ENCODE results near the gene KISS1R.

The KISS1R gene

DNA sequence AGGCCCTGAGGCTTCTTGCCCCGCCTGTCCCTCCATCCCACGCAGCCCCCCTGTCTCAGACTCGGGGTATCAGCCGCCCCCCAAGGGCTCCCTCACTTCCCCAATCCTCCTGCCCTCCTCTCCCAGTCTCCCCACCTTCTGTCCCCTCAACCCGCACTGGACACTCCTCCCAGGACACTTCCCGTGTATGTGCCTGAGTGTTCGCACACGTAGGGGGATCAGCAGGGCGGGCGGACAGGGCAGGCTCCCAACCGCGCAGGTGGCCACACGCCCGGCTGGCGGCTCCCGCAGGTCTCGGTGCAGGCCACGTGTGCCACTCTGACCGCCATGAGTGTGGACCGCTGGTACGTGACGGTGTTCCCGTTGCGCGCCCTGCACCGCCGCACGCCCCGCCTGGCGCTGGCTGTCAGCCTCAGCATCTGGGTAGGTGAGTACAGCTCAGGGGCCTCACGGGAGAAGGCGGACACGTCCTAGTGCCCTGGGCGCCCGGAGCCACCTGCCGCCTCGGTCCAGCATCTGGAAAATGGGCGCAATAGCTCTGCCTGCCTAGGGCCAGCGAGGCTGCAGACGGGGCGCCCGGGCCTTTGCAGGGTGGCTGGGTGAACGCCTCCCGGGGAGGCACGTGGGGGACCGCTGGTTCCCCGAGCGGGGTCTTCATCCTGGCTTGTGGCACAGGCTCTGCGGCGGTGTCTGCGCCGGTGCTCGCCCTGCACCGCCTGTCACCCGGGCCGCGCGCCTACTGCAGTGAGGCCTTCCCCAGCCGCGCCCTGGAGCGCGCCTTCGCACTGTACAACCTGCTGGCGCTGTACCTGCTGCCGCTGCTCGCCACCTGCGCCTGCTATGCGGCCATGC, 2.3 kb downstream of the KISS1R start:
- Histone ChIP-seq H3K9me3 (ENCODE audit: low read depth, low read length) (no peaks in the 10 kb centered on the region), H3K27ac (no peak overlapping the region), H3K4me3 (peak overlapping the region; percentile 65), H3K9ac (ENCODE audit: insufficient read length) (no peak overlapping the region), H3K36me3 (ENCODE audit: insufficient read depth, low read length) (no peaks in the 10 kb centered on the region)
- DNase-seq (ENCODE audit: low read depth, low spot score) = no peak
- TF ChIP-seq EZH2 (IDR thresholded peaks at IDR 0.05) (no peak), POLR2AphosphoS5 (IDR thresholded peaks at IDR 0.05; ENCODE audit: borderline replicate concordance, low read depth, low read length) (no peak), FOXP2 (optimal IDR thresholded peaks at IDR 0.05; ENCODE audit: control extremely low read depth, extremely low read length, insufficient read depth) (no peak)

DNA sequence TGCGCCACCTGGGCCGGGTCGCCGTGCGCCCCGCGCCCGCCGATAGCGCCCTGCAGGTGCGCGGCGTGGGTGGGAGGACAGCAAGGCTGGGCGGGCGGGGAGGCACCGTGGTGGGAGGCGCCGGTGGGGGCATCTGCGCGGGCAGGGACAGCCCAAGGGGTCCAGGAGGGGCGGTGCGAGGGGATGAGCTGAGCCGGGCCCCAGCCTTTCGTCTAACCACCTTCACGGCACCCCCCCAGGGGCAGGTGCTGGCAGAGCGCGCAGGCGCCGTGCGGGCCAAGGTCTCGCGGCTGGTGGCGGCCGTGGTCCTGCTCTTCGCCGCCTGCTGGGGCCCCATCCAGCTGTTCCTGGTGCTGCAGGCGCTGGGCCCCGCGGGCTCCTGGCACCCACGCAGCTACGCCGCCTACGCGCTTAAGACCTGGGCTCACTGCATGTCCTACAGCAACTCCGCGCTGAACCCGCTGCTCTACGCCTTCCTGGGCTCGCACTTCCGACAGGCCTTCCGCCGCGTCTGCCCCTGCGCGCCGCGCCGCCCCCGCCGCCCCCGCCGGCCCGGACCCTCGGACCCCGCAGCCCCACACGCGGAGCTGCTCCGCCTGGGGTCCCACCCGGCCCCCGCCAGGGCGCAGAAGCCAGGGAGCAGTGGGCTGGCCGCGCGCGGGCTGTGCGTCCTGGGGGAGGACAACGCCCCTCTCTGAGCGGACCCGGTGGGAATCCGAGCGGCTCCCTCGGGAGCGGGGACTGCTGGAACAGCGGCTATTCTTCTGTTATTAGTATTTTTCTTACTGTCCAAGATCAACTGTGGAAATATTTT, 3.1 kb downstream of the KISS1R start:
- H3K27ac ChIP-seq = no peak overlapping the region
- no peak overlapping the region for H3K9ac ChIP-seq (ENCODE audit: insufficient read length)
- H3K4me3 ChIP-seq = peak overlapping the region; percentile 65
- H3K9me3 ChIP-seq (ENCODE audit: low read depth, low read length) = no peaks in the 10 kb centered on the region
- no peak for DNase-seq (ENCODE audit: low read depth, low spot score)
- TF ChIP-seq POLR2AphosphoS5 (IDR thresholded peaks at IDR 0.05; ENCODE audit: borderline replicate concordance, low read depth, low read length) (no peak), EZH2 (IDR thresholded peaks at IDR 0.05) (no peak), FOXP2 (optimal IDR thresholded peaks at IDR 0.05; ENCODE audit: control extremely low read depth, extremely low read length, insufficient read depth) (no peak)
- H3K36me3 ChIP-seq (ENCODE audit: insufficient read depth, low read length) = no peaks in the 10 kb centered on the region

DNA sequence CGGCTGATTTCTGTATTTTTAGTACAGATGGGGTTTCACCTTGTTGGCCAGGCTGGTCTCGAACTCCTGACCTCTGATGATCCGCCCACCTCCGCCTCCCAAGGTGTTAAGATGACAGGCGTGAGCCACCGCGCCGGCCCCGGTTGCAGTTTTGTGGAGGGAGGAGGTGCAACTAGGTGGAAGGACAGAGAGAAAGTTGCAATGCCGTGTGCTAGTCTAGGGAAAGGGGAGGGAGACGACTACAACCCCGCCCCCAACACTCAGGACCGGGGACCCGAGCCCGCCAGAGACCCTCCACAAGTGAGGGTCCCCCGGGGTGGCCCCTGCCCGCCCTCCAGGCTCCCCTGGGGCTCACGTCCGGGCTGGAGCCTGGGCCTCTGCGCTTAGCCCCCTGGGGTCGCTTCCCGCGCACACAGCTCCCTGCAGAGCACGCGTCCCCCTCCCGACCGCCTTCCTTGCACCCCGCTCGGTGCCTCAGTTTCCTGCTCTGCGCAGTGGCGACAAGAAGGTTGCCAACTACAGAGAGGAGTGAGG, 7.5 kb downstream of the KISS1R start:
- no peaks in the 10 kb centered on the region; the same call in 1 of the 2 replicates for H3K36me3 ChIP-seq (ENCODE audit: insufficient read depth, low read length)
- peak overlapping the region; percentile 97 for H3K4me3 ChIP-seq
- H3K9ac ChIP-seq (ENCODE audit: insufficient read length) = no peak overlapping the region
- no peaks in the 10 kb centered on the region for H3K9me3 ChIP-seq (ENCODE audit: low read depth, low read length)
- H3K27ac ChIP-seq = no peak overlapping the region
- DNase-seq (ENCODE audit: low read depth, low spot score) = no peak
- TF ChIP-seq EZH2 (IDR thresholded peaks at IDR 0.05) (no peak), POLR2AphosphoS5 (IDR thresholded peaks at IDR 0.05; ENCODE audit: borderline replicate concordance, low read depth, low read length) (no peak), FOXP2 (optimal IDR thresholded peaks at IDR 0.05; ENCODE audit: control extremely low read depth, extremely low read length, insufficient read depth) (no peak)

DNA sequence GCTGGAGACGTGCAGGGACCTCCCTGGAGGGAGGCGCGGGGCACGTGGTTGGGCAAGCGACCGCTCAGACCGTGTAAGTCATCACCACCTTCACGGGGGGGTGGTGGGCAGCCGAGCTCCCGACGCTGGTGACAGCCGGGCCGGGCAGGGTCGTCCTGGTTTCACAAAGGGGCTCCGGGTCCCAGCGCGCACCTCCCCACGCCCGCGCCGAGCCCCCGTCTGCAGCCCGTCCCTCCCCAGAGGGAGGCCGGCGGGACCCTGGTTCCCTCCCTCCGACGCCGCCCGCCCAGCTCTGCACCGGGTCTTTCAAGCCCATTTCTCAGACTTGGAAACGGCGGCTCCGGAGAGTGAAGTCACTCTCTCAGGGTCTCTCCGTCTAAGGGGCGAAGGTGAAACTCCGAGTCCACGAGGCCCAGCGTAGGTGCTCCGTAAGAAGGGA, 8.0 kb downstream of the KISS1R start:
- no peaks in the 10 kb centered on the region for H3K9me3 ChIP-seq (ENCODE audit: low read depth, low read length)
- peak overlapping the region; percentile 89 for H3K27ac ChIP-seq
- H3K36me3 ChIP-seq (ENCODE audit: insufficient read depth, low read length) = peaks cover 3% of the 10 kb centered on the region; the same call in 1 of the 2 replicates
- peak overlapping the region; percentile 97 for H3K4me3 ChIP-seq
- H3K9ac ChIP-seq (ENCODE audit: insufficient read length) = peak overlapping the region; percentile 85
- no peak for TF ChIP-seq EZH2 (IDR thresholded peaks at IDR 0.05)
- TF ChIP-seq FOXP2 (optimal IDR thresholded peaks at IDR 0.05; ENCODE audit: control extremely low read depth, extremely low read length, insufficient read depth) = no peak
- no peak for TF ChIP-seq POLR2AphosphoS5 (IDR thresholded peaks at IDR 0.05; ENCODE audit: borderline replicate concordance, low read depth, low read length)
- peak; percentile 22 for DNase-seq (ENCODE audit: low read depth, low spot score)

DNA sequence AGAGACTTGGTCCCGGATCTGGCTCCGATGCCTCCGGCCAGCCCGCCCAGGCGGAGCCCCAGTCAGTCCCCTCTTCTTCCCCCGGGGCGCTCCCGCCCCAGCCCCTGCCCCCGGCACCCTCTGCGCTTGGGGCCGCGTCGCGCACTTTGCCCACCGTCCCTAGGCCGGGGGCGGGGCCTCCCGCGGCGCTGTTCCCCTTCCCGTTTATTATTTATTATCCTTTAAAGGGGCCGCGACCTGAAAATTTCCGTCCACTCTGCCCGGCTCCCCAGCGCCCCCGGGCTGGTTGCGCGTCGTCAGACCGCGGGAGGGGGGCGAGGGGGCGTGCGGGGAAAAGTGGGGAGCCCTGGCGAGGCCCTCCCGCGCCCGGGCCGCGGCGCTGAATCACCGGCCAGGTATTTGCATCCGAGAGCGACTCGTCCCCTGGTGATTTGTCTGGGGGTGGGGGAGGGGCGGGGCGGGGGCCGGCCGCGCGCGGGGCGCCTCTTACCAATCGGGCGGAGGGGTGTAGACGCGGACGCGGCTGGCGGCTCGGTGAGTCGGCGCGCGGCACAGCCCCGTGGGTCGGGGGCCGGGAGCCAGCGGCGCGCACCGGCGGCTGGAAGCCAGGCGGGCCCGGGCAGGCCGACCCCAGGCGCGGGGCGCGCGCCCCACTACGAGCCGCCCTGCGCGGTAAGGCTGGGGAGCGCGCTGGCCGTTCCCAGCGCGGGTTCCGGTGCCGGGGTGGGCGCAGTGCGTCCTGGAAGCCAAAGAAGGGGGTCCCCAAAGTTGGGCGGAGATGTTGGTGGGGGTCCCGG, 8.6 kb downstream of the KISS1R start, which contains the start of gene ARID3A:
ARID3A (plus strand) TSS at position 510 of the 797 bp plus-strand sequence. CDS start 3,494 bp downstream, outside the sequence.
- TF ChIP-seq POLR2AphosphoS5 (IDR thresholded peaks at IDR 0.05; ENCODE audit: borderline replicate concordance, low read depth, low read length) (no peak), FOXP2 (optimal IDR thresholded peaks at IDR 0.05; ENCODE audit: control extremely low read depth, extremely low read length, insufficient read depth) (no peak), EZH2 (IDR thresholded peaks at IDR 0.05) (no peak)
- Histone ChIP-seq H3K9ac (ENCODE audit: insufficient read length) (peak within 1 kb of the TSS; percentile 85), H3K27ac (peak within 1 kb of the TSS; percentile 89)

DNA sequence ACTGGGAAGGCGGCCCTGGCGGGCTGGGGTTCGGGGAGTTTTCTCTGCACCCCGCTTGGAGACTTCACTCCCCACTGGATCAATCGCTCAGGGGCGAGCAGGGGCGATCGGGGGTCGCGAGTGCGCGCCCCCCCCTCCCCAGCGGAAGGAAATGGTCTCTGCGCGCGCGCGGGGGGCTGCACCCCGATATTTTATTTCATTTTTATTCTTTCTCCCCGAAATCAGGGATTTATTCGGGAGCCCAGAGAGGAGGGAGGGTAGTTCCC, 9.1 kb downstream of the KISS1R start:
- H3K4me3 ChIP-seq = peak overlapping the region; percentile 97
- DNase-seq (ENCODE audit: low read depth, low spot score) = no peak
- H3K9ac ChIP-seq (ENCODE audit: insufficient read length) = peak overlapping the region; percentile 81
- H3K9me3 ChIP-seq (ENCODE audit: low read depth, low read length) = no peaks in the 10 kb centered on the region
- TF ChIP-seq FOXP2 (optimal IDR thresholded peaks at IDR 0.05; ENCODE audit: control extremely low read depth, extremely low read length, insufficient read depth) (no peak), EZH2 (IDR thresholded peaks at IDR 0.05) (no peak), POLR2AphosphoS5 (IDR thresholded peaks at IDR 0.05; ENCODE audit: borderline replicate concordance, low read depth, low read length) (no peak)
- H3K36me3 ChIP-seq (ENCODE audit: insufficient read depth, low read length) = peaks cover 3% of the 10 kb centered on the region; the same call in 1 of the 2 replicates
- H3K27ac ChIP-seq = 0 out of 2 replicates have a peak overlapping the region, but pooled peaks have one; percentile 50

More for the DNA sequence above, 8.6 kb downstream of the KISS1R start, which contains the start of gene ARID3A:
- H3K9me3 ChIP-seq (ENCODE audit: low read depth, low read length) = no peaks in the 10 kb centered on the region
- H3K36me3 ChIP-seq (ENCODE audit: insufficient read depth, low read length) = peaks cover 3% of the 10 kb centered on the region; the same call in 1 of the 2 replicates
- DNase-seq (ENCODE audit: low read depth, low spot score) = peak; percentile 32
- peak within 1 kb of the TSS; percentile 97 for H3K4me3 ChIP-seq

DNA sequence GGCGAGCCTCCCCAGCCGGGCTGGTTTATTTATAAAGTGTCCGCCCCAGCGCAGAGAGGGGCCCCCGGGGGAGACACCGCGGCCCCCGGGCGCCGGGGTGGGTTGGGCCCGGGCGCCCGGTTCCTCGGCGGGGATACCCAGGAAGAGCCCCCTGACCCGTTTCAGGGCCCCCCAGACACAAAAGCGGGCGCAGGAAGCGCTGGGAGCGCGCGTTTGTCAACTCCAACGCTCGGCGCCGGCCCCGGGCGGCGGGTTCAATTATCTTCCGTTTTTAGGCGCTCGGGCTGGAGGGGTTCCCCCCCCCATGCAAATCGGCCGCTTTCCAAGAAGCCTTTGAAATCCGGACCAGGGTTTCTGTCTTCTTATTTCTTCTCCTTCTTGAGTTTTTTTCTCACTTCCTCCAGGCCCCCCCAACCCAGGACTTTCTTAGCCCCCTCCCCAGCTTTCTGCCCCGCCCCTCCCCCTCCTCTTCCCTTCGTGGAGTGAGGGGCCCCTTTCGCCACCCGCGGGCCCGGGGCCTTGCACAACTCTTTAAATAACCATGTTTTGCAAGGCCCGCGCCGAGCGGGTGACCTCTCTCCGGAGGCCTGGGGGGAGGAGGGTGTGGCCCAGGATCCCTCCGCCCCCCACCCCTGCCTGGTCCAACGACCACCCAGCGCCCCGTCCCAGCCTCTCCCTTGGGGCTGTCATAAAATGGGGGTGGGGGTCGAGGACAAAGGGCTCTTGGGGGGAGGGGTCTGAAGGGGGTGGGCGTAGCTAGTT, 9.6 kb downstream of the KISS1R start:
- peaks cover 3% of the 10 kb centered on the region; the same call in 1 of the 2 replicates for H3K36me3 ChIP-seq (ENCODE audit: insufficient read depth, low read length)
- H3K9me3 ChIP-seq (ENCODE audit: low read depth, low read length) = no peaks in the 10 kb centered on the region
- 0 out of 2 replicates have a peak overlapping the region, but pooled peaks have one; percentile 50 for H3K27ac ChIP-seq
- peak overlapping the region; percentile 81 for H3K9ac ChIP-seq (ENCODE audit: insufficient read length)
- no peak for DNase-seq (ENCODE audit: low read depth, low spot score)
- H3K4me3 ChIP-seq = peak overlapping the region; percentile 97
- TF ChIP-seq POLR2AphosphoS5 (IDR thresholded peaks at IDR 0.05; ENCODE audit: borderline replicate concordance, low read depth, low read length) = no peak
- TF ChIP-seq EZH2 (IDR thresholded peaks at IDR 0.05) = no peak
- TF ChIP-seq FOXP2 (optimal IDR thresholded peaks at IDR 0.05; ENCODE audit: control extremely low read depth, extremely low read length, insufficient read depth) = no peak

Data from SK-N-MC (cell line).